ENCODE measurements around the gene SLC39A11.

- TF ChIP-seq NR3C1 (CRISPR knock-in tag; conservative IDR thresholded peaks at IDR 0.05; ENCODE audit: low read depth) (no peak), CREM (CRISPR knock-in tag; IDR thresholded peaks at IDR 0.05) (no peak), NR2C2 (CRISPR knock-in tag; IDR thresholded peaks at IDR 0.05) (no peak), MAX (CRISPR knock-in tag; IDR thresholded peaks at IDR 0.05) (no peak), CTCF (IDR thresholded peaks at IDR 0.05) (no peak), ATF2 (CRISPR knock-in tag; IDR thresholded peaks at IDR 0.05; ENCODE audit: borderline replicate concordance, low read depth) (no peak), CDX4 (CRISPR knock-in tag; IDR thresholded peaks at IDR 0.05; ENCODE audit: borderline replicate concordance) (no peak), TCF7 (CRISPR knock-in tag; IDR thresholded peaks at IDR 0.05; ENCODE audit: low read depth) (no peak)
Measured at GRCh38 chr17:73021771-73022170, 70.7 kb downstream of the SLC39A11 start.
